OCI-LY7 (cell line): Measurements from ENCODE around the gene RIPK4. TPM values are rescaled to one million over a fixed set of nuclear protein-coding genes. Genes with fewer than 3 reads are reported as not detected.

ENCODE experiments used
- BruUV-seq: library from RNA; stranded (reverse); fragments of 400-500 nt; replicated peaks from 2 replicates; lab custom pipeline; 2021; lab: Mats Ljungman, UMichigan
- CTCF ChIA-PET: fragments of 300-600 bp; sonication (Branson Sonifier 250); formaldehyde crosslinking; loops from one replicate; lab custom pipeline; 2022; ENCODE audit warnings: antibody characterized with exemption; ENCODE audit not compliant: unreplicated experiment; lab: Charles Lee
- POLR2A ChIA-PET: fragments of 300-600 bp; sonication (Branson Sonifier 250); formaldehyde crosslinking; loops from one replicate; lab custom pipeline; 2022; ENCODE audit warnings: antibody characterized with exemption; lab: Charles Lee
- DNase-seq: peaks from one replicate; pipeline ENCODE4 v3.0.0-alpha.2; 2015; ENCODE audit warnings: low spot score
- H2AFZ ChIP-seq: fragments of 200-600 bp; sonication (generic), shearing (Covaris generic); 2 replicates; pipeline ENCODE4 v1.6.1; 2014; ENCODE audit warnings: mild to moderate bottlenecking, antibody characterized with exemption, low read length, moderate library complexity
- H3K27ac ChIP-seq: fragments of 200-600 bp; sonication (generic); 2 replicates; pipeline ENCODE4 v1.5.1; 2014; ENCODE audit warnings: mixed run types, low read depth, mild to moderate bottlenecking, moderate library complexity, low read length, inconsistent platforms; ENCODE audit not compliant: poor library complexity, severe bottlenecking
- H3K36me3 ChIP-seq: fragments of 200-600 bp; sonication (generic); 2 replicates; pipeline ENCODE4 v1.6.1; 2014; ENCODE audit warnings: mild to moderate bottlenecking, antibody characterized with exemption, low read length, moderate library complexity, mixed read lengths; ENCODE audit not compliant: insufficient read depth
- H3K4me1 ChIP-seq: fragments of 200-600 bp; sonication (generic); 2 replicates; pipeline ENCODE4 v1.5.1; 2014; ENCODE audit warnings: mild to moderate bottlenecking, low read length; ENCODE audit not compliant: insufficient read depth, poor library complexity, severe bottlenecking
- H3K4me2 ChIP-seq: fragments of 200-600 bp; sonication (generic); 2 replicates; pipeline ENCODE4 v1.6.1; 2014; ENCODE audit warnings: mild to moderate bottlenecking, low read length
- H3K4me3 ChIP-seq: fragments of 200-600 bp; sonication (generic); 2 replicates; pipeline ENCODE4 v1.5.1; 2014; ENCODE audit warnings: mild to moderate bottlenecking, low read depth, low read length; ENCODE audit not compliant: poor library complexity, severe bottlenecking
- H3K79me2 ChIP-seq: fragments of 200-600 bp; sonication (generic); 2 replicates; pipeline ENCODE4 v1.6.1; 2016; ENCODE audit warnings: low read depth, mild to moderate bottlenecking, low read length, moderate library complexity, mixed read lengths; ENCODE audit not compliant: insufficient read depth
- H3K9me2 ChIP-seq: fragments of 200-600 bp; sonication (generic); 2 replicates; pipeline ENCODE4 v1.6.1; 2016; ENCODE audit warnings: mild to moderate bottlenecking, low read length, mixed read lengths; ENCODE audit not compliant: insufficient read depth
- H3K9me3 ChIP-seq: fragments of 200-600 bp; sonication (generic); 2 replicates; pipeline ENCODE4 v1.6.1; 2014; ENCODE audit warnings: mild to moderate bottlenecking, mixed run types, low read length, mixed read lengths
- H4K20me1 ChIP-seq: fragments of 200-600 bp; sonication (generic); 2 replicates; pipeline ENCODE4 v1.6.1; 2014; ENCODE audit warnings: mild to moderate bottlenecking, antibody characterized with exemption, low read length, moderate library complexity, mixed read lengths; ENCODE audit not compliant: insufficient read depth
- EZH2phosphoT487 ChIP-seq: fragments of 200-600 bp; sonication (generic); IDR thresholded peaks from 2 replicates; pipeline ENCODE4 v1.6.1; 2018; ENCODE audit warnings: low read depth, borderline replicate concordance, mild to moderate bottlenecking, mixed run types, antibody characterized with exemption, low read length, moderate library complexity, mixed read lengths
- intact Hi-C: fragments of 100-400 bp; cut with micrococcal nuclease; formaldehyde crosslinking; loops from one replicate; pipeline ENCODE4 v1.10.0; 2022; ENCODE audit not compliant: unreplicated experiment
- total RNA-seq, 2 experiments: library from RNA; depleted of rRNA in 1 of 2; stranded (reverse); fragments of >200 nt in 1 of 2; shearing (Covaris generic) in 1 of 2; gene quantifications; 2 replicates each; pipeline ENCODE4 v1.2.3, GENCODE V29; 2014 to 2022
- TF ChIP-seq, protein P1 (sequence below): fragments of 200-600 bp; sonication (generic); conservative IDR thresholded peaks from 2 replicates; pipeline ENCODE4 v1.5.1; 2014; ENCODE audit warnings: mild to moderate bottlenecking, antibody characterized with exemption, low read length, moderate library complexity, mixed read lengths

Gene RIPK4
- total RNA-seq, 2 experiments from 2014 or later: 0.08 to 0.19 TPM

DNA sequence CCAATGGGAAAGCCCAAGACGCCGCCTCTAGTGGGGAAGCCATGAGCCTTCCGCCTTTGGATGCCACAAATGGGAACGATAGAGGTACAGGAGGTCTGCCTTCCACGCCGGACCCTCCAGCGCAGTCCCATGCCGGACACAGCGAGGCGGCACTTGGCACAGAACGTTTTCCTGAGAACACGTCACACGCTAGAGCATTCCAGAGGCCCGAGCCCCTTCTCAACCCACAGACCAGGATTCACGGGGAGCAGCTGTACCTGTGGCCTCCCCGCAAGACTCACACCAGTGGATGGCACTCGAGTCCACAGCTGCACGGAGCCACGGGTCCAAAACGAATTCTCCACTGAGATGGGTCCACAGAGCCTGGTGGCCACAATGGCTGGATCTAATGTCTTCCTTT is 31.5 kb upstream of the RIPK4 start:
- DNase-seq: no peak
- TF ChIP-seq, protein P1, sequence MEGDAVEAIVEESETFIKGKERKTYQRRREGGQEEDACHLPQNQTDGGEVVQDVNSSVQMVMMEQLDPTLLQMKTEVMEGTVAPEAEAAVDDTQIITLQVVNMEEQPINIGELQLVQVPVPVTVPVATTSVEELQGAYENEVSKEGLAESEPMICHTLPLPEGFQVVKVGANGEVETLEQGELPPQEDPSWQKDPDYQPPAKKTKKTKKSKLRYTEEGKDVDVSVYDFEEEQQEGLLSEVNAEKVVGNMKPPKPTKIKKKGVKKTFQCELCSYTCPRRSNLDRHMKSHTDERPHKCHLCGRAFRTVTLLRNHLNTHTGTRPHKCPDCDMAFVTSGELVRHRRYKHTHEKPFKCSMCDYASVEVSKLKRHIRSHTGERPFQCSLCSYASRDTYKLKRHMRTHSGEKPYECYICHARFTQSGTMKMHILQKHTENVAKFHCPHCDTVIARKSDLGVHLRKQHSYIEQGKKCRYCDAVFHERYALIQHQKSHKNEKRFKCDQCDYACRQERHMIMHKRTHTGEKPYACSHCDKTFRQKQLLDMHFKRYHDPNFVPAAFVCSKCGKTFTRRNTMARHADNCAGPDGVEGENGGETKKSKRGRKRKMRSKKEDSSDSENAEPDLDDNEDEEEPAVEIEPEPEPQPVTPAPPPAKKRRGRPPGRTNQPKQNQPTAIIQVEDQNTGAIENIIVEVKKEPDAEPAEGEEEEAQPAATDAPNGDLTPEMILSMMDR: no peak
- TF ChIP-seq EZH2phosphoT487: no peak
- Histone ChIP-seq H2AFZ (no peak overlapping the region), H3K4me2 (no peak overlapping the region), H4K20me1 (no peaks in the 10 kb centered on the region), H3K36me3 (peaks cover 63% of the 10 kb centered on the region), H3K9me3 (no peaks in the 10 kb centered on the region), H3K79me2 (no peaks in the 10 kb centered on the region), H3K4me3 (no peak overlapping the region), H3K27ac (no peak overlapping the region), H3K4me1 (no peaks in the 10 kb centered on the region), H3K9me2 (no peaks in the 10 kb centered on the region)
- ChIA-PET POLR2A (interaction anchor here (0.7 kb wide), 2 partner anchors 76 to 211 kb away, joined by 3 to 9 read pairs; no protein-coding TSS in a partner anchor), CTCF (interaction anchor here (0.6 kb wide), 1 partner anchor 506 kb away, joined by 4 read pairs; no protein-coding TSS in a partner anchor)
- BruUV-seq: no TSS peak
- intact Hi-C loops: no loop called here

DNA sequence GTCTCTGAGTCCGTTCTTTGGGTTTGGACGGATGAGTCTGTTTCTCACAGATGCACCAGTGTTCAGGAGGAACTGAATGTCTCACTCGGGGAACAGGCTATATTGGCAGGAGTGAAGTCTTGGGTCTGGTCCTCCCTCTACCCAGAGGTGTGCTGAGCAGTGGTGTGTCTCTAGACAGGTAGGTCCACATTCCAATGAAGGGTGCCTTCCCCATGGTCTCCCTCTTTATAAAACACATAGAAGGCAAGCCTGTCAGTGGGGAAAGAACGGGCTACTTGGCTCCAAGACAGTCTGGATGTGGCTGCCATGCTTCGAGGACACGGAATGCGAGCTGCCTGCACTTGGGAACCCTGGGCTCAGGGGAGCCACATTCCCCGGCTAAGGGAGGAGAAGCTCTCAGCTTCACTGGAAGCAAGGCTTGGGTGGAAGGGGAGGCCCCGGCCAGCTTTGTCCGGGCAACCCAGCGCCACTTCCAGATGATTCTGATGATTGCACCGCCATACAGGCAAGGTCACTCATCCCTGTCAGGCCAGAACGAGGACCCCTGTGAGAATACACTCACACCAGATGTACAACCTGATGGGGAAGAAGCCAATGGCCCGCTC is 29.7 kb upstream of the RIPK4 start:
- DNase-seq: no peak
- Histone ChIP-seq H3K27ac (no peak overlapping the region), H3K4me2 (no peak overlapping the region), H4K20me1 (no peaks in the 10 kb centered on the region), H2AFZ (no peak overlapping the region), H3K9me3 (peaks cover 9% of the 10 kb centered on the region; the same call in 1 of the 2 replicates), H3K36me3 (peaks cover 45% of the 10 kb centered on the region), H3K9me2 (no peaks in the 10 kb centered on the region), H3K4me1 (no peaks in the 10 kb centered on the region), H3K4me3 (no peak overlapping the region), H3K79me2 (no peaks in the 10 kb centered on the region)
- CTCF ChIA-PET: no interaction called here
- intact Hi-C loops: no loop called here
- TF ChIP-seq, protein P1: no peak
- POLR2A ChIA-PET: no interaction called here
- BruUV-seq: no TSS peak

DNA sequence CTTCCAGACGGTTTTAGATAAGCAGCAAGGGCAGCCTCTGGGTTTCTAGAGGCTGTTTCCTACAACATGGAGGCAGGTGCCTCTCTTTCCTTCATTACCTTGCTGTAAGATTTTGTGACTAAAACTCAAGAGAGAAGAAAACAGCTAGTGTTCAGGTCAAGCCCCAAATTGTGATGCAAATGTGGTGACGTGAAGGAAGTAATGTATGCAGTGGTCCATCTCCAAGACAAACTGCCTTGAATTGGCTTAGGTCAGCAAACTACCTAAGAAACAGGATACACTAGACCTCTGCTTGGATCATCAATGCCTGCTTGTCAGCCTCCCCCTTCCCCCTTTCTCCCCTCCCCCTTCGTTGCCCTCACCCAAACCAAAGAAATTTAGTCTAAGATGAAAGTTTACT is 28.9 kb upstream of the RIPK4 start:
- ChIA-PET CTCF (no interaction called here), POLR2A (no interaction called here)
- no peak for DNase-seq
- Histone ChIP-seq H3K27ac (no peak overlapping the region), H3K79me2 (no peaks in the 10 kb centered on the region), H3K4me3 (no peak overlapping the region), H3K4me1 (no peaks in the 10 kb centered on the region), H3K4me2 (no peak overlapping the region), H3K9me3 (peaks cover 9% of the 10 kb centered on the region; the same call in 1 of the 2 replicates), H2AFZ (no peak overlapping the region), H3K9me2 (no peaks in the 10 kb centered on the region), H4K20me1 (no peaks in the 10 kb centered on the region), H3K36me3 (peaks cover 37% of the 10 kb centered on the region)
- no TSS peak for BruUV-seq
- intact Hi-C loops: no loop called here
- TF ChIP-seq EZH2phosphoT487: no peak
- TF ChIP-seq, protein P1: no peak
